GM12892 (cell line): ENCODE data around the gene SRR.
A peak's percentile ranks its signal among the peaks of the same experiment; 100 is the strongest.

Experiments
- DNase-seq: peaks from one replicate; pipeline ENCODE4 v3.0.0; 2011; ENCODE audit not compliant: insufficient read length
- FAIRE-seq: peaks from 2 replicates; lab custom pipeline; 2011; peaks lifted over from hg19 to GRCh38; lab: Jason Lieb, UNC
- POLR2A ChIP-seq: IDR thresholded peaks from 2 replicates; pipeline ENCODE4 v1.6.1; 2011; ENCODE audit warnings: low read depth, low read length, control low read depth
- POLR2AphosphoS5 ChIP-seq: IDR thresholded peaks from 2 replicates; pipeline ENCODE4 v1.6.1; 2011; ENCODE audit warnings: low read depth, low read length, control low read depth
- TAF1 ChIP-seq: IDR thresholded peaks from 2 replicates; pipeline ENCODE4 v1.6.1; 2011; ENCODE audit warnings: low read depth, mild to moderate bottlenecking, control low read depth, low read length, borderline replicate concordance

SRR gene

GRCh38 chr17:2336215-2336851, 32.6 kb downstream of the SRR start, which contains the start of gene TSR1:
Gene TSR1 (minus strand): TSS chr17:2336457. CDS start chr17:2336427, 30 bp downstream.
- DNase-seq (peak; percentile 98), FAIRE-seq (peak; percentile 95)
- peak; percentile 92 for TF ChIP-seq POLR2A
- TF ChIP-seq TAF1 = peak; percentile 92
- peak; percentile 75 for TF ChIP-seq POLR2AphosphoS5

DNA sequence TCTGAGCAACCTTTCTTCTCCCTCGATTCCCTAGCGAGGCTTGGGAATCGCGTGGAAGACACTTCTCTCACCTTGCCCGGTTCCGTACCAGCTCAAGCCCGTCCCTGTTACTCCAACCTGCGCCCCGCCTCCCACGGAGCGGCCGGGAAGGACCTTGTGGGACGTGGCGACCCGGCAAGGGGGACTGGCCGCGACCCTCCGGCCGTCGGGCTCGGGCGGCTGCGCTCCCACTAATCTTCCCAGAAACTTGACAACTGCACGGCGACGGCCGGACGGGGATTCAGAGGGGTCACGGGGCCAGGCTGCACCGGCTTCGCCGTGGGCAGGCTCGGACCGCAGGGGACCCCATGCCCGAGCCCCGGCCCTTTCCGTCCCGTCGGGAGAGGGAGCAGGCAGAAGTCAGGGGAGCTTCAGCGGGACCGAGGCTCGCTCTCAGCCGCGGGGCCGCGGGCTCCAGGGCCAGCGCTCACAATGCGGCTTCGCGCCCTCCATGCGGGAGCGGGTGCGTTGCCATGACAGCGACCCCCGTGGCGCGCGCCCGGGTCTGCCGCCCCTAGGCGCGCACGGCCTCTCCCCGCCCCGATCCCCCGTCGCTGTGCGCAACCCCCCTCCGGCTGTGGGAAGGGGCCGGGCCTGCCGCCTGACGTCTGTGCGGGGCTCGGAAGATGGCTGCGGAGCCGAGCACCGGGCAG, 33.2 kb downstream of the SRR start, which contains the start of gene SGSM2:
SGSM2 (plus strand) TSS at position 650 of the 692 bp plus-strand sequence. CDS start 188 bp downstream, outside the sequence.
- no peak for TF ChIP-seq POLR2A
- TF ChIP-seq TAF1 = no peak
- no peak for TF ChIP-seq POLR2AphosphoS5
- FAIRE-seq = peak; percentile 82
- peak; percentile 79 for DNase-seq

DNA sequence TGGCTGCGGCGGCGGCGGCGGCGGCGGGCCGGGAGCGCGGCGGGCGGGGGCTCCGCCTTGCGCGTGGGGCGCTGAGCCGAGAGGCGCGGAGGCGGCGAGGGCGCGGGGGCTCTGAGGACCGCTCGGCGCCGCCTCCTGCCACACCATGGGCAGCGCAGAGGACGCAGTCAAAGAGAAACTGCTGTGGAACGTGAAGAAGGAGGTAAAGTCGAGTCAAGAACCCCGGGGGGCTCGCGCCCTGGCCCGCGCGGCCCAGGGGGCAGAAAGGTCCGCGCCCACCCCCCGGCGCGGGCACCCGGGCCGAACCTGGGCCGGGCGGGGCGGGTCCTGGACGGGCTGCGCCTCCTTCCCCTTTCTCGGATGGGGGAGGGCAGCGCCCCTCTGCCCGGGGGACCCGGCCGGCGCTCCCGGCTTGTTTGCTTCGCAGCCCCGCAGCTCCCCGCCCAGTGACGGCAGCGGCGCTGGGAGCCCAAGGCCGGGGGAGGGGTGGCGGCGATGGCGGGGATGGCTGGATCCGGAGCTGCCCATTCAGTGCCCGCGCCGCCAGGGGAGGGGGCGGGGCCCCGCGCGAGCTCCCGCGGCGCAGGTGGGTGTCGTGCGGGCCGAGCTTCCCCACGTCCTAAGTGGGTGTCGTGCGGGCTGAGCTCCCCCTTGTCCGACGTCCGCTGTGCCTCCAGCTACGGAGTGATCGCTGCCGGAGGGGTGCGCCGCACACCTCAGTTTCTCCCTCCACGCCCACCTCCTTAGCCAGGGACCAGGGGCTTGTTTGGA, 34.0 kb downstream of the SRR start:
- TF ChIP-seq POLR2AphosphoS5 (no peak), TAF1 (no peak), POLR2A (no peak)
- no peak for FAIRE-seq
- peak; percentile 72 for DNase-seq

DNA sequence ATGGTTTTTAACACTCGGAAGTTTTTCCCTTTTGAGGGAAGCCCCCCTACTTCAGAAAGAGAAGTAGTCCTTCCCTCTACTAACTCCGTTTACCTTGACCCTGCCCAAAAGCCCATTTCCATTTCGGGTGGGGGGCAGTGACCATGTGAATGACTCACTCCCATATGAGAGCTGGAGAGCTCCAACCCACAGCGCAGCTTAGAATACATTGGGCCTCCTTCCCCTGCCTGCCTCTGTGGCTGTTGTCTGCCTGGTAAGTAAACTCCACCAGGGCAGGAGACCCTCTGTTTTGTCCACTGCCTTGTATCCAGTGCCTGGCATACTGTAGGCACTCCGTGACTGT, 34.5 kb downstream of the SRR start:
- FAIRE-seq (peak; percentile 51), DNase-seq (no peak)
- TF ChIP-seq POLR2AphosphoS5 (no peak), TAF1 (no peak), POLR2A (no peak)

DNA sequence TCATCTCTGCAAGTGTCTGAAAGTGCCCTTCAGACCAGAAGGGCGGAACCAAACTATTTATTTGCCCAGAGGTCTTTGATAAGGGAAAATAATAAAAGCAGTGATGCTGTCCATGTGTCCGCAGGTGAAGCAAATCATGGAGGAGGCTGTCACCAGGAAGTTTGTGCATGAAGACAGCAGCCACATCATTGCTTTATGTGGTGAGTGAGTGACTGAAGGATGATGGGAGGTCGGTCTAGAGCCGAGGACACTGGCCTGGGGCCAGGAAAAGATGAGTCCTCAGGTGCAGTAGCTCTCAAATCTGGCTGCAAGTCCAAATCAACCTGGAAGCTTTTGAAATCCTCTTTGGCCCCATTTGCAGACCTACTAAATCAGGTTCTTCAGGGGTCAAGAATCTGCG, 39.7 kb downstream of the SRR start:
- FAIRE-seq (no peak), DNase-seq (no peak)
- no peak for TF ChIP-seq TAF1
- no peak for TF ChIP-seq POLR2AphosphoS5
- TF ChIP-seq POLR2A = no peak

GRCh38 chr17:2344528-2344927, 40.8 kb downstream of the SRR start:
- DNase-seq (no peak), FAIRE-seq (no peak)
- TF ChIP-seq POLR2AphosphoS5 = no peak
- no peak for TF ChIP-seq TAF1
- TF ChIP-seq POLR2A = no peak

DNA sequence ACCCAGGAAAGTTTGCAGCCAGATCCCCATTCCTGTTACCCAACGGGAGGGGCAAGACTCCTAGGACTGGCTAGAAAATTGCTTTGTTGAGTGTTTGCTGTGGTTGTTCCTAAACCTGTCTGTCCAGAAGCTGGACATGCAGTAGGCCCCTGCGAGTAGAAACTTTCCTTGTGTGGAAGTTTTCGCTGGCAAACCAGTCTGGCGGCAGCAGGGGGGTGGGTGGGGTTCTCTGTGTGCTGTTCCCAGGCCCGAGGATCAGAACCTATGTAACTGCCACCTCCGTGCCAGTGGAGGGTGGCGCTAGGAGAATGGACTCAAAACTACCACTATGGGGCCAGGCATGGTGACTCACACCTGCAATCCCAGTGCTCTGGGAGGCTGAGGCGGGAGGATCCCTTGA, 42.7 kb downstream of the SRR start:
- TF ChIP-seq POLR2AphosphoS5 (no peak), TAF1 (no peak), POLR2A (no peak)
- FAIRE-seq = no peak
- no peak for DNase-seq

DNA sequence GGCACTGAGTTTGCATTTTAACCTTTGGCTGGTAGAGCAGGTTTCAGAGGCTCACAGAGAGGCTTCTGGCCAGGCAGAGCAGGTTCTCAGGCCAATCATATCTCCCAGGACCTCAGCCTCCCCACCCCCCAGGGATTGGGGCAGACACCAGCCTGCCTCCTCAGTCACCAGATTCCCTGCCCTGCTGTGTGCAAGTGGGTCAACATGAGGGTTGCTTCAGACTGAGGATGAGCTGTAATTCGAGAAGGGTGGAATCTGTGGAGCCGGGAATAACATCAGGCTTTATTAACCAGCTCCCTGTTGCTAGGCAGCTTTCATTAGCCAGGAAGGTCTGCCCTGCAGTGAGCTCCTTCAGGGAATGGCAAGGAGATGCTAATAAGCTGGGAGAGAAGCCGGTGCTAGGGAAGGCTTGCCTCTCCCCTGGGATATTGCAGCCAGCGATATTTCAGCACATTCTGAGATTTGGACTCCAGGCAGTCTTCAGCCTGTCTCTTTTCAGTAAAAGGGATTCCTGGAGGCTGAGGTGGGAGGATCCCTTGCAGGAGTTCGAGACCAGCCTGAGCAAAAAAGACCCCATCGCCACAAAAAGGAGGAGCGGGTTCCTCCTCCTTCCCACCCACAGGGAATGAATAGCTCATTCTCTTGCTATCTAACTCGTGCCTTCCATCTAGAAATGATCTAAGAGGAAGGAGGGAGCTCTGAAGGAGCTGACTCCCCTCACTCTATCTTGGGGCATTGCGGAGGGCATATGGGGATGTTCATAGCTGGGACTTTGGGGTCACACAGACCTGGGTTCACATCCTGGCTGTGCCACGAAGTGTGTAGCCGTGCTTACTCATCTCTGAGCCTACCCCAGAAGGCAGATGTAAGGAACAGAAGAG, 44.3 kb downstream of the SRR start:
- no peak for FAIRE-seq
- TF ChIP-seq TAF1 (no peak), POLR2AphosphoS5 (no peak), POLR2A (no peak)

DNA sequence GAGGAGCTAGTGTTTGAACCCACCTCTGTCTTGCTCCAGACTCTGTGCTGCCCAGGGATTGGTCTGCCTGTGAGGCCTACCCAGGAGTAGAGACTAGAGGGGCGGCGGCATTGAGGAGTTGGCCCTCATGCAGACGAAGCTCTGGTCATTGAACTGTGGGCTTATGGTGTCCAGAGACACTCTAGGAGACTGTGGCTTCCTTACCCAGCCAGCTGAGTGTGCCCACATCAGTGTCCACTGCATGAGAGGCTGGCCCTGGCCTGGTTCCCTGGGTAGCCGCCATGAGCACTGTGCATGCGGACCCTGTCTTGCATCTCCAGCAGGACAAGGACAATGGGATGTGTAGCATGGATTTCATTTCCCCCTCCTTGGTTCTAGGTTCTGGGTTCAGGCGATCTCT, 47.5 kb downstream of the SRR start:
- FAIRE-seq (no peak), DNase-seq (no peak)
- TF ChIP-seq POLR2AphosphoS5 (no peak), TAF1 (no peak), POLR2A (no peak)

More for the DNA sequence above, 44.3 kb downstream of the SRR start:
- DNase-seq = no peak

- TF ChIP-seq TAF1 (no peak), POLR2AphosphoS5 (no peak), POLR2A (no peak)
- no peak for FAIRE-seq
- DNase-seq = no peak
These were observed 50.6 kb downstream of the SRR start for GRCh38 chr17:2354311-2354710.

GRCh38 chr17:2357237-2357636, 53.5 kb downstream of the SRR start:
- DNase-seq = no peak
- no peak for FAIRE-seq
- TF ChIP-seq POLR2AphosphoS5 = no peak
- no peak for TF ChIP-seq POLR2A
- no peak for TF ChIP-seq TAF1
